Fibroblast of skin of left biceps (primary cell): ENCODE data around the gene CRK.

Source experiments
- DNase-seq, 2 experiments: peaks; one replicate each; pipeline ENCODE4 v3.0.0-alpha.2; 2013; ENCODE audit warnings: low read depth in 2 of 2

The CRK gene

GRCh38 chr17:1455797-1456599, at the start of gene CRK:
TSS of gene CRK (minus strand) at chr17:1456232. CDS start at chr17:1456117, 115 bp downstream.
- DNase-seq: peak; percentile 89 to 90

- no peak for DNase-seq
Observed at GRCh38 chr17:1505586-1505985, 49.6 kb upstream of the CRK start.

- DNase-seq: no peak
Observed at GRCh38 chr17:1504866-1505265, 48.8 kb upstream of the CRK start.

- no peak for DNase-seq
Observed at GRCh38 chr17:1503699-1504098, 47.7 kb upstream of the CRK start.

GRCh38 chr17:1498869-1499268, 42.8 kb upstream of the CRK start:
- DNase-seq: no peak

- no peak for DNase-seq
Observed at GRCh38 chr17:1498233-1498632, 42.2 kb upstream of the CRK start.

- no peak for DNase-seq
Observed at GRCh38 chr17:1497831-1498230, 41.8 kb upstream of the CRK start.

GRCh38 chr17:1496869-1497268, 40.8 kb upstream of the CRK start:
- no peak for DNase-seq

GRCh38 chr17:1495265-1495989, 39.4 kb upstream of the CRK start:
- no peak for DNase-seq

GRCh38 chr17:1494736-1495253, 38.8 kb upstream of the CRK start:
- DNase-seq: no peak

GRCh38 chr17:1494203-1494602, 38.2 kb upstream of the CRK start:
- DNase-seq: no peak

GRCh38 chr17:1493291-1493980, 37.4 kb upstream of the CRK start:
- DNase-seq: no peak

- no peak for DNase-seq
Observed at GRCh38 chr17:1492249-1493206, 36.5 kb upstream of the CRK start, which contains the start of gene MYO1C. TSS of gene MYO1C (minus strand) at chr17:1492686. CDS start at chr17:1492487, 199 bp downstream.

GRCh38 chr17:1491443-1492248, 35.6 kb upstream of the CRK start:
- DNase-seq: no peak

GRCh38 chr17:1490643-1491442, 34.8 kb upstream of the CRK start:
- DNase-seq: peak in 1 of 2 experiments; percentile 22

- DNase-seq: no peak
Observed at GRCh38 chr17:1488826-1489270, 32.8 kb upstream of the CRK start.

- peak; percentile 77 to 80 for DNase-seq
Observed at GRCh38 chr17:1487939-1488825, 32.1 kb upstream of the CRK start.
